ENCODE results near the gene PRDX5. TPM values are rescaled to one million over a fixed set of nuclear protein-coding genes. Genes with fewer than 3 reads are reported as not detected.

The PRDX5 gene
- total and polyA plus RNA-seq, 9 of the 15 experiments (the other 6 are each of a cell fraction or from before 2014, with no cell fraction given): 40.8 to 327 (median 204) TPM

DNA sequence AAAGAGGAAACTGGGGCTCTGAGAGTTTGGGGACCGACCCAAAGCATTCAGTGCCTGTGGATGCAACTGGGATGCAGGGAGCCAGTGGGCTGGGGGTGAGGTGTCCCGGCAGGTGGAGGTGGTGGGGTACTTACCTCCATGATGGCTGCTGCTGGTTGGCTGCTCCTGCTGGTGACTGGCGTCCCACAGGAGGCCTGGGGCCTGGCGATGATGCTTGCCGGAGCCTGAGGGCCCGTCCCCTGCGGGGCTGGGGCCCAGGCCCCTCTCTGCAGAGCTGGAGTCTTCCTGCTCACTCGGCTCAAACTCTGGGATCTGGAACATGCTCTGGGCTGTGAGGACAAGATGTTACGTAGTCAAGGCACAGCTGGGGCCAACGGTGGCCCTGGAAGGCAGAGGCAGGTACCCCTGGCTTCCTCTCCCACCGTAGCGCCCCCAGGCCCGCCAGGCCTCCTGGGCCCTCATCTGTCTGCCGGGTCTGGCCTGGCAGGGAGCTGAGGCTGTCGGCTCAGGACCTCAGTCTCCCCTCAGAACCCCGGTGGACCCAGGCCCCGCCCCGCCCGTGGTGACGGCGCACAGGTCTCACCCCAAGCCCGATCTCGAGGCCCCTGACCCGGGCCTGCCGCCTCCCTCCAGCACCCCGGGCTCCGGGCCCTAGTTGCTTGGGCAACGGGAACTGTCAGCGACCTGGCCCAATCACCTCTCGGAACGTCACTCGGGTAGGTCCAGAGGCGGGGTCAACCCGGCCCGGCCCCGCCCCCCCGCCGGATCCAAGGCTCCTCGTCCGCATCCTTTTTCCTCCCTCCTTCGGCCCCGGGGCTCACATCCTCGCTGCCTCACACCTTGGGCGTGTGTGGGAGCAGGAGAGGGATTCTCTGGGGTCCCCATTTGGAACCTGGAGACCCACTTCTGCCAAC is 33.6 kb upstream of the PRDX5 start, which contains the start of gene BAD (continued):
- TF ChIP-seq CXXC5 (CRISPR knock-in tag; IDR thresholded peaks at IDR 0.05) (no peak), NFE2 (IDR thresholded peaks at IDR 0.05; ENCODE audit: low read depth) (no peak), ZKSCAN3 (CRISPR knock-in tag; IDR thresholded peaks at IDR 0.05) (no peak), PHB (CRISPR knock-in tag; IDR thresholded peaks at IDR 0.05) (no peak), EWSR1 (IDR thresholded peaks at IDR 0.05; ENCODE audit: borderline replicate concordance, low read depth, partially characterized antibody) (no peak), SREBF1 (IDR thresholded peaks at IDR 0.05; ENCODE audit: borderline replicate concordance, low read depth, low read length) (no peak), ZFP1 (CRISPR knock-in tag; IDR thresholded peaks at IDR 0.05) (no peak), TSC22D4 (tag; IDR thresholded peaks at IDR 0.05) (no peak), SMARCA4 (IDR thresholded peaks at IDR 0.05) (no peak), CBX8 (IDR thresholded peaks at IDR 0.05; ENCODE audit: borderline replicate concordance, extremely low read depth, low read depth, low read length, poor library complexity, severe bottlenecking) (no peak), ARNT (IDR thresholded peaks at IDR 0.05) (no peak), NUFIP1 (IDR thresholded peaks at IDR 0.05; ENCODE audit: partially characterized antibody) (no peak), GTF2A2 (tag; IDR thresholded peaks at IDR 0.05) (no peak), KAT8 (IDR thresholded peaks at IDR 0.05; ENCODE audit: low read depth) (no peak), POLR2G (IDR thresholded peaks at IDR 0.05; ENCODE audit: low read depth, low read length) (peak; percentile 80)
- TF ChIP-seq, protein P1, sequence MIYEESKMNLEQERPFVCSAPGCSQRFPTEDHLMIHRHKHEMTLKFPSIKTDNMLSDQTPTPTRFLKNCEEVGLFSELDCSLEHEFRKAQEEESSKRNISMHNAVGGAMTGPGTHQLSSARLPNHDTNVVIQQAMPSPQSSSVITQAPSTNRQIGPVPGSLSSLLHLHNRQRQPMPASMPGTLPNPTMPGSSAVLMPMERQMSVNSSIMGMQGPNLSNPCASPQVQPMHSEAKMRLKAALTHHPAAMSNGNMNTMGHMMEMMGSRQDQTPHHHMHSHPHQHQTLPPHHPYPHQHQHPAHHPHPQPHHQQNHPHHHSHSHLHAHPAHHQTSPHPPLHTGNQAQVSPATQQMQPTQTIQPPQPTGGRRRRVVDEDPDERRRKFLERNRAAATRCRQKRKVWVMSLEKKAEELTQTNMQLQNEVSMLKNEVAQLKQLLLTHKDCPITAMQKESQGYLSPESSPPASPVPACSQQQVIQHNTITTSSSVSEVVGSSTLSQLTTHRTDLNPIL (CRISPR knock-in tag; IDR thresholded peaks at IDR 0.05): no peak
